Erythroblast (primary cell): ENCODE results near the gene RNF31.

Source experiments
- GATA1 ChIP-seq: IDR thresholded peaks from 2 replicates; pipeline ENCODE4 v1.6.1; 2011; ENCODE audit warnings: low read depth, mild to moderate bottlenecking, control low read depth, low read length, moderate library complexity
- POLR2A ChIP-seq: IDR thresholded peaks from 2 replicates; pipeline ENCODE4 v1.6.1; 2011; ENCODE audit warnings: mild to moderate bottlenecking, low read length

- TF ChIP-seq POLR2A (no peak), GATA1 (no peak)
Measured at GRCh38 chr14:24182110-24182882, 35.0 kb downstream of the RNF31 start.
